HepG2 (cell line): ENCODE data around the gene RGL3. TPM values are rescaled to one million over a fixed set of nuclear protein-coding genes. Genes with fewer than 3 reads are reported as not detected.

Source experiments
- ATAC-seq: fragments of 200-7000 bp; cut with Tn5 transposase; 3 replicates; pipeline ENCODE4 v1.9.1; 2020; ENCODE audit warnings: mild to moderate bottlenecking, moderate library complexity
- BruUV-seq: library from RNA; stranded (reverse); fragments of 400-500 nt; replicated peaks from 2 replicates; lab custom pipeline; 2021; lab: Mats Ljungman, UMichigan
- CTCF ChIA-PET: fragments of 300-600 bp; formaldehyde crosslinking; extraction: SDS; loops from one replicate; lab custom pipeline; 2021; ENCODE audit warnings: low total read pairs, inconsistent platforms, low intra/inter-chr PET ratio; lab: Yijun Ruan, JAX
- POLR2A ChIA-PET: fragments of 350-600 bp; sonication (Branson Sonifier 250); formaldehyde crosslinking; loops from one replicate; lab custom pipeline; 2020; ENCODE audit warnings: antibody characterized with exemption, inconsistent platforms; lab: Yijun Ruan, JAX
- DNase-seq: peaks from one replicate; pipeline ENCODE4 v3.0.0-alpha.2; 2015; ENCODE audit warnings: low spot score
- FAIRE-seq: peaks from 3 replicates; lab custom pipeline; 2011; peaks lifted over from hg19 to GRCh38; lab: Jason Lieb, UNC
- H2AFZ ChIP-seq: one replicate; pipeline ENCODE4 v1.6.1; 2011; ENCODE audit warnings: low read length, inconsistent platforms
- H3K27ac ChIP-seq: fragments of 300-600 bp; 3 replicates; pipeline ENCODE4 v1.8.0; 2011; ENCODE audit warnings: mixed run types, mild to moderate bottlenecking, mixed read lengths, low read length, inconsistent platforms; ENCODE audit not compliant: insufficient read depth; ENCODE audit errors: extremely low read length
- H3K27me3 ChIP-seq, 2 experiments: fragments of 200-600 bp in 1 of 2; 2 replicates in 1 of 2; 3 replicates in 1 of 2; pipeline versions ENCODE4 v1.6.0 to v1.8.0; 2011; ENCODE audit warnings: low read length in 2 of 2, mild to moderate bottlenecking in 2 of 2, moderate library complexity in 2 of 2, inconsistent platforms in 1 of 2; ENCODE audit not compliant: insufficient read depth in 2 of 2, control insufficient read depth in 1 of 2
- H3K36me3 ChIP-seq, 2 experiments: fragments of 200-600 bp in 1 of 2; replicated peaks in 1 of 2; 2 replicates in 1 of 2; 3 replicates in 1 of 2; pipeline versions ENCODE4 v1.5.1 to v1.8.0; 2011; ENCODE audit warnings: low read length in 2 of 2, inconsistent platforms in 1 of 2; ENCODE audit not compliant: insufficient read depth in 2 of 2, control insufficient read depth in 1 of 2
- H3K4me1 ChIP-seq: 2 replicates; pipeline ENCODE4 v1.5.1; 2012; ENCODE audit warnings: low read length, inconsistent platforms; ENCODE audit not compliant: insufficient read depth
- H3K4me2 ChIP-seq: 2 replicates; pipeline ENCODE4 v1.6.0; 2011; ENCODE audit warnings: low read depth, low read length, inconsistent platforms
- H3K4me3 ChIP-seq, 3 experiments: fragments of 200-600 bp in 1 of 3; sonication (generic), shearing (Covaris generic) in 1 of 3; replicated peaks in 1 of 3; 2 replicates each; pipeline ENCODE4 v1.5.1; 2011 to 2016; ENCODE audit warnings: low read length in 3 of 3, inconsistent platforms in 2 of 3, low read depth in 2 of 3, mild to moderate bottlenecking in 2 of 3, control low read depth in 1 of 3, mixed read lengths in 1 of 3; ENCODE audit not compliant: insufficient read depth in 1 of 3
- H3K79me2 ChIP-seq: one replicate; pipeline ENCODE4 v1.6.1; 2011; ENCODE audit warnings: low read length, inconsistent platforms; ENCODE audit not compliant: insufficient read depth
- H3K9ac ChIP-seq: 2 replicates; pipeline ENCODE4 v1.6.0; 2011; ENCODE audit warnings: mild to moderate bottlenecking, low read depth, low read length, inconsistent platforms; ENCODE audit not compliant: insufficient read depth
- H3K9me3 ChIP-seq: 2 replicates; pipeline ENCODE4 v1.5.1; 2012; ENCODE audit warnings: mild to moderate bottlenecking, low read length
- H4K20me1 ChIP-seq: 2 replicates; pipeline ENCODE4 v1.6.0; 2011; ENCODE audit warnings: inconsistent platforms, mild to moderate bottlenecking, low read length, moderate library complexity; ENCODE audit not compliant: insufficient read depth
- HNRNPL ChIP-seq: fragments of 200-400 bp; formaldehyde crosslinking; IDR thresholded peaks from 2 replicates; pipeline ENCODE4 v1.6.1; 2017; ENCODE audit warnings: mild to moderate bottlenecking, low read depth, low read length
- KMT2B ChIP-seq: IDR thresholded peaks from 2 replicates; pipeline ENCODE4 v1.6.1; 2016; ENCODE audit warnings: missing genetic modification reagents, missing compliant biosample characterization
- MAFG ChIP-seq: sonication (generic); formaldehyde crosslinking; IDR thresholded peaks from 2 replicates; pipeline ENCODE4 v1.5.1; 2020; ENCODE audit warnings: mild to moderate bottlenecking, missing genetic modification reagents
- ZNF253 ChIP-seq: sonication (generic); formaldehyde crosslinking; IDR thresholded peaks from 2 replicates; pipeline ENCODE4 v1.8.0; 2022; ENCODE audit warnings: mild to moderate bottlenecking, missing genetic modification reagents, borderline replicate concordance
- ZNF720 ChIP-seq: sonication (generic); formaldehyde crosslinking; IDR thresholded peaks from 2 replicates; pipeline ENCODE4 v1.4.0; 2020; ENCODE audit warnings: missing genetic modification reagents
- ZNF788 ChIP-seq: sonication (generic); formaldehyde crosslinking; IDR thresholded peaks from 2 replicates; pipeline ENCODE4 v1.5.0; 2020; ENCODE audit warnings: mild to moderate bottlenecking, missing genetic modification reagents, borderline replicate concordance
- WGBS: methylation state at CpG from one replicate; pipeline ENCODE4 v1.1.6; 2017; ENCODE audit warnings: low lambda C conversion rate; 5-methylcytosine and 5-hydroxymethylcytosine counted together
- in situ Hi-C: cut with HindIII; loops from 2 replicates; pipeline ENCODE4 v1.10.0; 2017; ENCODE audit warnings: low pct_unique_long_range_greater_than_20kb; ENCODE audit not compliant: extremely low pct_ligation_motif_present
- intact Hi-C: fragments of 100-400 bp; cut with micrococcal nuclease; formaldehyde crosslinking; loops from one replicate; pipeline ENCODE4 v1.10.0; 2022; ENCODE audit not compliant: unreplicated experiment
- polyA plus RNA-seq, 8 experiments: library from polyadenylated mRNA; depleted of rRNA in 3 of 8; stranded (reverse) in 7 of 8; unstranded in 1 of 8; fragments of >200 nt; fragmentation: Illumina TruSeq in 4 of 8; extraction: Trizol in 4 of 8; gene quantifications; 2 replicates each; pipeline versions ENCODE4 v1.2.1 to v1.2.3, GENCODE V29; 2011 to 2016; ENCODE audit warnings: low read depth in 4 of 8, missing spikeins in 1 of 8, mixed read lengths in 1 of 8; ENCODE audit not compliant: insufficient read depth in 1 of 8
- total RNA-seq, 5 experiments: library from RNA; depleted of rRNA; stranded (reverse); fragments of >200 nt; fragmentation: Illumina TruSeq; extraction: Trizol; gene quantifications; 2 replicates each; pipeline ENCODE4 v1.2.3, GENCODE V29; 2016; ENCODE audit warnings: low read depth in 1 of 5
- TF ChIP-seq, protein P1 (sequence below): sonication (generic); formaldehyde crosslinking; IDR thresholded peaks from 2 replicates; pipeline ENCODE4 v1.8.1; 2023; ENCODE audit warnings: mild to moderate bottlenecking, missing genetic modification reagents
- TF ChIP-seq, protein P2 (sequence below): sonication (generic); formaldehyde crosslinking; IDR thresholded peaks from 2 replicates; pipeline ENCODE4 v1.4.0; 2020; ENCODE audit warnings: missing genetic modification reagents

RGL3 gene
- total and polyA plus RNA-seq, 2 of the 13 experiments (the other 11 are each of a cell fraction or from before 2014, with no cell fraction given), result 4.2 to 7.6 TPM

DNA sequence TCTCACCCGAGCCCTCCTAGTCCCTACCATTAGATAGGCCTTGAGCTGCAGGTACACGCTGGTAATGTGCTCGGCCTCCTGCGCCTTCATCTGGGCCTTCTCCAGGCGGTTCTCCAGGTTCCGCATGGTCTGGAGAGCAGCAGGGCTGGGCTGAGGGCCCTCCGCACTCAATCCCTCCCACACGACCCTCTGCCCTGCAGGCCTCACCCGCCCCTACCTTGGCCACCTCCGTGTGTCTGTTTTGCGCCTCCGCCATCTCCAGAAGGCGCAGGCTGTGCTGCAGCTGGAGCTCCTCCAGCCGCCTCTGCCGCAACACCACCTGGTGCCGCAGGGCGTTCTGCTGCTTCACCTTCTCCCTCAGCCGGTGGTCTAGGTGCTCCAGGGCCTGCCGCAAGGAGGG, 7.5 kb upstream of the RGL3 start (continued):
- TF ChIP-seq, protein P1, sequence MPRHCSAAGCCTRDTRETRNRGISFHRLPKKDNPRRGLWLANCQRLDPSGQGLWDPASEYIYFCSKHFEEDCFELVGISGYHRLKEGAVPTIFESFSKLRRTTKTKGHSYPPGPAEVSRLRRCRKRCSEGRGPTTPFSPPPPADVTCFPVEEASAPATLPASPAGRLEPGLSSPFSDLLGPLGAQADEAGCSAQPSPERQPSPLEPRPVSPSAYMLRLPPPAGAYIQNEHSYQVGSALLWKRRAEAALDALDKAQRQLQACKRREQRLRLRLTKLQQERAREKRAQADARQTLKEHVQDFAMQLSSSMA, result no peak
- no peak for TF ChIP-seq ZNF253 (CRISPR knock-in tag)
- TF ChIP-seq MAFG, result no peak
- TF ChIP-seq KMT2B, result no peak
- TF ChIP-seq, protein P2, sequence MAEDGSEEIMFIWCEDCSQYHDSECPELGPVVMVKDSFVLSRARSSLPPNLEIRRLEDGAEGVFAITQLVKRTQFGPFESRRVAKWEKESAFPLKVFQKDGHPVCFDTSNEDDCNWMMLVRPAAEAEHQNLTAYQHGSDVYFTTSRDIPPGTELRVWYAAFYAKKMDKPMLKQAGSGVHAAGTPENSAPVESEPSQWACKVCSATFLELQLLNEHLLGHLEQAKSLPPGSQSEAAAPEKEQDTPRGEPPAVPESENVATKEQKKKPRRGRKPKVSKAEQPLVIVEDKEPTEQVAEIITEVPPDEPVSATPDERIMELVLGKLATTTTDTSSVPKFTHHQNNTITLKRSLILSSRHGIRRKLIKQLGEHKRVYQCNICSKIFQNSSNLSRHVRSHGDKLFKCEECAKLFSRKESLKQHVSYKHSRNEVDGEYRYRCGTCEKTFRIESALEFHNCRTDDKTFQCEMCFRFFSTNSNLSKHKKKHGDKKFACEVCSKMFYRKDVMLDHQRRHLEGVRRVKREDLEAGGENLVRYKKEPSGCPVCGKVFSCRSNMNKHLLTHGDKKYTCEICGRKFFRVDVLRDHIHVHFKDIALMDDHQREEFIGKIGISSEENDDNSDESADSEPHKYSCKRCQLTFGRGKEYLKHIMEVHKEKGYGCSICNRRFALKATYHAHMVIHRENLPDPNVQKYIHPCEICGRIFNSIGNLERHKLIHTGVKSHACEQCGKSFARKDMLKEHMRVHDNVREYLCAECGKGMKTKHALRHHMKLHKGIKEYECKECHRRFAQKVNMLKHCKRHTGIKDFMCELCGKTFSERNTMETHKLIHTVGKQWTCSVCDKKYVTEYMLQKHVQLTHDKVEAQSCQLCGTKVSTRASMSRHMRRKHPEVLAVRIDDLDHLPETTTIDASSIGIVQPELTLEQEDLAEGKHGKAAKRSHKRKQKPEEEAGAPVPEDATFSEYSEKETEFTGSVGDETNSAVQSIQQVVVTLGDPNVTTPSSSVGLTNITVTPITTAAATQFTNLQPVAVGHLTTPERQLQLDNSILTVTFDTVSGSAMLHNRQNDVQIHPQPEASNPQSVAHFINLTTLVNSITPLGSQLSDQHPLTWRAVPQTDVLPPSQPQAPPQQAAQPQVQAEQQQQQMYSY (CRISPR knock-in tag), result no peak

DNA sequence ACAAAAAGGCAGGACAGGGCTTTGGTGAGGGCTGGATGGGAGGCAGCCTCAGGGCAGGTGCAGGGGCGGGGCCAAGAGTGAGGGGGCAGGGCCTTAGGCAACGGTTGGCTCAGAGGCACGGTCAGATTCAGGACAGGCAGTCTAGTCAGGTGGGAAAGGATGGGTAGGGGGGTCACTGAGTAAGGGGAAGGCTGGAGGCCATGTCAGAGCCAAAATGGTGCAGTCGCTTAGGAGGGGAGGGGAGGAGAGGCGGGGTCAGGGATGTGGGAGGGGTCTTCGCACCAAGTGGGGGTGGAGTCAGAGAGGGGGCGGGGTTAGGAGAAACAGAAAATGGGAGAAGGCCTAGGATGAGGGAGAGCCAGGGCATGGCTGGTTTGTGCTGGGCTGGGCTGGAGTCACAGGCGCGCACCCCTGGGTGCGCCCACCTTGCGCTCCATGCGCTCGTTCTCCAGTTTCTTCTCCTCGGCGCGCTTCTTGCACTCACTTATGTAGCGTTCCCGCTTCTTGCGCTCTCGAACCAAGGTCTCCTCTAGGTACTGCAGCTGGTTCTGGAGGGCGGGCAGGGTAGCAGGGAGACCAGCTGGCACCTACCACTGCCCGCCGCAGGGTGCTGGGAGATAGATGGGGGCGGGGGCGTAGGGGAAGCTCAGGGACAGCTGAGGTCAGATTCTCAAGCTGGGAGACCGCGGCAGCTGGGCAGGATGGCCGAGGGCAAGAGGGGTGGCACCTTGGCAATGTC, 6.8 kb upstream of the RGL3 start:
- intact Hi-C loops, result no loop called here
- no peak for FAIRE-seq
- Histone ChIP-seq H3K27ac (no peak overlapping the region), H2AFZ (no peak overlapping the region), H4K20me1 (no peaks in the 10 kb centered on the region), H3K36me3 (no peaks in the 10 kb centered on the region), H3K9me3 (no peaks in the 10 kb centered on the region), H3K4me2 (no peak overlapping the region), H3K4me3 (no peak overlapping the region), H3K27me3 (peaks cover 3 to 32% of the 10 kb centered on the region in 2 experiments; a peak in 4 of 5 replicates), H3K4me1 (peaks cover 34% of the 10 kb centered on the region), H3K9ac (no peak overlapping the region), H3K79me2 (no peaks in the 10 kb centered on the region)
- TF ChIP-seq ZNF720, result no peak
- TF ChIP-seq ZNF788 (CRISPR knock-in tag), result no peak
- TF ChIP-seq HNRNPL, result 0 out of 2 replicates have a peak, but pooled peaks have one; percentile 48
- WGBS, result 79% methylated on average over 28 of the region's 28 CpGs
- no TSS peak for BruUV-seq
- POLR2A ChIA-PET, result interaction anchor here (1.7 kb wide), 1 partner anchor 10 kb away, joined by 7 read pairs; the partner anchor contains the start of genes ODAD3 and PRKCSH
- no peak for DNase-seq
- CTCF ChIA-PET, result no interaction called here
- ATAC-seq, result no peak
- in situ Hi-C loops, result no loop called here
